Astrocyte (in vitro differentiated cells and primary cell): ENCODE results near the gene LIPE.

Experiments
- EZH2 ChIP-seq: IDR thresholded peaks from 2 replicates; pipeline ENCODE4 v1.6.1; 2012; ENCODE audit warnings: mild to moderate bottlenecking, low read length, inconsistent platforms; ENCODE audit not compliant: insufficient read depth
- TF ChIP-seq, protein P1 (sequence below): IDR thresholded peaks from 2 replicates; pipeline ENCODE4 v1.5.1; 2011; ENCODE audit warnings: low read depth, mild to moderate bottlenecking, inconsistent platforms, low read length, moderate library complexity; ENCODE audit not compliant: insufficient read depth

- TF ChIP-seq, protein P1, sequence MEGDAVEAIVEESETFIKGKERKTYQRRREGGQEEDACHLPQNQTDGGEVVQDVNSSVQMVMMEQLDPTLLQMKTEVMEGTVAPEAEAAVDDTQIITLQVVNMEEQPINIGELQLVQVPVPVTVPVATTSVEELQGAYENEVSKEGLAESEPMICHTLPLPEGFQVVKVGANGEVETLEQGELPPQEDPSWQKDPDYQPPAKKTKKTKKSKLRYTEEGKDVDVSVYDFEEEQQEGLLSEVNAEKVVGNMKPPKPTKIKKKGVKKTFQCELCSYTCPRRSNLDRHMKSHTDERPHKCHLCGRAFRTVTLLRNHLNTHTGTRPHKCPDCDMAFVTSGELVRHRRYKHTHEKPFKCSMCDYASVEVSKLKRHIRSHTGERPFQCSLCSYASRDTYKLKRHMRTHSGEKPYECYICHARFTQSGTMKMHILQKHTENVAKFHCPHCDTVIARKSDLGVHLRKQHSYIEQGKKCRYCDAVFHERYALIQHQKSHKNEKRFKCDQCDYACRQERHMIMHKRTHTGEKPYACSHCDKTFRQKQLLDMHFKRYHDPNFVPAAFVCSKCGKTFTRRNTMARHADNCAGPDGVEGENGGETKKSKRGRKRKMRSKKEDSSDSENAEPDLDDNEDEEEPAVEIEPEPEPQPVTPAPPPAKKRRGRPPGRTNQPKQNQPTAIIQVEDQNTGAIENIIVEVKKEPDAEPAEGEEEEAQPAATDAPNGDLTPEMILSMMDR, result no peak
- TF ChIP-seq EZH2, result no peak
These were observed 30.6 kb downstream of the LIPE start for GRCh38 chr19:42396381-42397262.
